ENCODE data around the gene PDE3B.

- TF ChIP-seq CTCF (IDR thresholded peaks at IDR 0.05) (no peak), POLR2A (IDR thresholded peaks at IDR 0.05) (no peak)
Observed at GRCh38 chr11:14872032-14872431, 228.4 kb downstream of the PDE3B start.

Data from prostate gland (tissue), 2 donors.